DOHH2 (cell line): ENCODE data around the gene NCBP2.

ENCODE experiments used
- H3F3A ChIP-seq: fragments of 200-600 bp; sonication (generic), shearing (Covaris generic); 2 replicates; pipeline ENCODE4 v1.6.0; 2016; ENCODE audit warnings: antibody characterized with exemption, mild to moderate bottlenecking; ENCODE audit not compliant: control insufficient read depth, insufficient read depth
- H3K27ac ChIP-seq: fragments of 200-600 bp; sonication (generic); 2 replicates; pipeline ENCODE4 v1.5.1; 2014; ENCODE audit warnings: low read depth, mild to moderate bottlenecking, low read length, moderate library complexity
- H3K27me3 ChIP-seq: fragments of 200-600 bp; sonication (generic); 2 replicates; pipeline ENCODE4 v1.6.1; 2014; ENCODE audit warnings: mild to moderate bottlenecking, low read length, mixed read lengths; ENCODE audit not compliant: control insufficient read depth
- H3K36me3 ChIP-seq: fragments of 200-600 bp; sonication (generic); 2 replicates; pipeline ENCODE4 v1.6.1; 2014; ENCODE audit warnings: mild to moderate bottlenecking, low read length, moderate library complexity, mixed read lengths; ENCODE audit not compliant: control insufficient read depth
- H3K4me1 ChIP-seq: fragments of 200-600 bp; sonication (generic); 2 replicates; pipeline ENCODE4 v1.6.1; 2014; ENCODE audit warnings: mild to moderate bottlenecking, low read length, mixed read lengths; ENCODE audit not compliant: control insufficient read depth
- H3K4me2 ChIP-seq: fragments of 200-600 bp; sonication (generic); 2 replicates; pipeline ENCODE4 v1.6.0; 2014; ENCODE audit warnings: mild to moderate bottlenecking, low read length, moderate library complexity
- H3K4me3 ChIP-seq: fragments of 200-600 bp; sonication (generic); 2 replicates; pipeline ENCODE4 v1.5.1; 2014; ENCODE audit warnings: mild to moderate bottlenecking, low read length, mixed read lengths
- H3K79me2 ChIP-seq: fragments of 200-600 bp; sonication (generic); 2 replicates; pipeline ENCODE4 v1.6.1; 2014; ENCODE audit warnings: mild to moderate bottlenecking, low read length, mixed read lengths; ENCODE audit not compliant: control insufficient read depth
- H3K9me2 ChIP-seq: fragments of 200-600 bp; sonication (generic); replicated peaks from 2 replicates; pipeline ENCODE4 v1.6.1; 2014; ENCODE audit warnings: mild to moderate bottlenecking, low read length, mixed read lengths; ENCODE audit not compliant: control insufficient read depth
- H3K9me3 ChIP-seq: fragments of 200-600 bp; sonication (generic); 2 replicates; pipeline ENCODE4 v1.6.1; 2014; ENCODE audit warnings: antibody characterized with exemption, low read length, mixed read lengths; ENCODE audit not compliant: control insufficient read depth, insufficient read depth
- H4K20me1 ChIP-seq: fragments of 200-600 bp; sonication (generic); 2 replicates; pipeline ENCODE4 v1.6.0; 2014; ENCODE audit warnings: low read depth, mild to moderate bottlenecking, antibody characterized with exemption, low read length, moderate library complexity; ENCODE audit not compliant: control insufficient read depth, insufficient read depth
- EZH2phosphoT487 ChIP-seq: fragments of 200-600 bp; sonication (generic); IDR thresholded peaks from 2 replicates; pipeline ENCODE4 v1.6.1; 2017; ENCODE audit warnings: borderline replicate concordance, mild to moderate bottlenecking, antibody characterized with exemption, low read length, moderate library complexity, mixed read lengths
- TF ChIP-seq, protein P1 (sequence below): fragments of 200-600 bp; sonication (generic); IDR thresholded peaks from one replicate; pipeline ENCODE4 v1.5.1; 2014; ENCODE audit warnings: antibody characterized with exemption, mild to moderate bottlenecking, low read depth, low read length; ENCODE audit not compliant: poor library complexity, severe bottlenecking

Gene NCBP2

DNA sequence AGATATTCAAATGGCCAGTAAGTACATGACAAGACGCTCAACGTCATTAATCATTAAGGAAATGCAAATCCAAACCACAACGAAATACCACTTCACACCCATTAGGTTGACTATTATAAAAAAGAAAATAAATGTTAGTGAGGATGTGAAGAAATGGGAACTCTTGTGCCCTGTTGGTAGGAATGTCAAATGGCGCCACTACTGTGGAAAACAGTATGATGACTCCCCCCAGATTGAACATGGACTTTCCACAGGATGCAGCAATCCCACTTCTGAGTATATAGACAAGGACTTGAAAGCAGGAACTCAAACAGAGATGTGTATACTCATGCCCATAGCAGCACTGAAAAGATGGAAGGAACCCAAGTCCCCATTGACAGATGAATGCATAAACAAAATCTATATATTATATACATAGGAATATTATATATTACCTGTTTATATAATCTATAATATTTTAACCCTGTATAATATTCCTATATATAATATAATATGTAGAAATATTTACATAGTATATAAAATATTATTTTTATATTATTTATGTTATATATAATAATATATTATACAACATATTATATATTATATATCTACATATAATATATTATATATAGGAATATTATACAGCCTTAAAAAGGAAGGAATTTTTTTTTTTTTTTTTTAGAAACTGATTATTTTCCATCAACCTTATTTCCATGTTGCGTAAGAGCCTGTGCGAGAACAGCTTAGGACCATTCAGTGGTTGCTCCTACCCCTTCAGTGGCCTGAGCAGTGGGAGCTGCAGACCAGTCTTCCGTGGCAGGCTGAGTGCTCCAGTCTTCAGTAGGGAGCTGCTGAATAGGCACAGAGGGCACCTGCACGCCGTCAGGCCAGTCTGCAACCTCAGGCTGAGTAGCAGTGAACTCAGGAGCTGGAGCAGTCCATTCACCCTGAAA, 43.9 kb upstream of the NCBP2 start:
- H4K20me1 ChIP-seq: no peaks in the 10 kb centered on the region
- H3K4me3 ChIP-seq: no peak overlapping the region
- H3K27ac ChIP-seq: no peak overlapping the region
- TF ChIP-seq EZH2phosphoT487: no peak
- TF ChIP-seq, protein P1, sequence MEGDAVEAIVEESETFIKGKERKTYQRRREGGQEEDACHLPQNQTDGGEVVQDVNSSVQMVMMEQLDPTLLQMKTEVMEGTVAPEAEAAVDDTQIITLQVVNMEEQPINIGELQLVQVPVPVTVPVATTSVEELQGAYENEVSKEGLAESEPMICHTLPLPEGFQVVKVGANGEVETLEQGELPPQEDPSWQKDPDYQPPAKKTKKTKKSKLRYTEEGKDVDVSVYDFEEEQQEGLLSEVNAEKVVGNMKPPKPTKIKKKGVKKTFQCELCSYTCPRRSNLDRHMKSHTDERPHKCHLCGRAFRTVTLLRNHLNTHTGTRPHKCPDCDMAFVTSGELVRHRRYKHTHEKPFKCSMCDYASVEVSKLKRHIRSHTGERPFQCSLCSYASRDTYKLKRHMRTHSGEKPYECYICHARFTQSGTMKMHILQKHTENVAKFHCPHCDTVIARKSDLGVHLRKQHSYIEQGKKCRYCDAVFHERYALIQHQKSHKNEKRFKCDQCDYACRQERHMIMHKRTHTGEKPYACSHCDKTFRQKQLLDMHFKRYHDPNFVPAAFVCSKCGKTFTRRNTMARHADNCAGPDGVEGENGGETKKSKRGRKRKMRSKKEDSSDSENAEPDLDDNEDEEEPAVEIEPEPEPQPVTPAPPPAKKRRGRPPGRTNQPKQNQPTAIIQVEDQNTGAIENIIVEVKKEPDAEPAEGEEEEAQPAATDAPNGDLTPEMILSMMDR: no peak
- no peaks in the 10 kb centered on the region for H3K79me2 ChIP-seq
- peaks cover 6% of the 10 kb centered on the region for H3K27me3 ChIP-seq
- no peaks in the 10 kb centered on the region for H3K36me3 ChIP-seq
- H3K9me3 ChIP-seq: 0 out of 2 replicates have a peak, but pooled peaks cover 3% of the 10 kb centered on the region
- no peaks in the 10 kb centered on the region for H3F3A ChIP-seq
- H3K4me1 ChIP-seq: no peaks in the 10 kb centered on the region
- no peaks in the 10 kb centered on the region for H3K9me2 ChIP-seq
- H3K4me2 ChIP-seq: no peak overlapping the region

DNA sequence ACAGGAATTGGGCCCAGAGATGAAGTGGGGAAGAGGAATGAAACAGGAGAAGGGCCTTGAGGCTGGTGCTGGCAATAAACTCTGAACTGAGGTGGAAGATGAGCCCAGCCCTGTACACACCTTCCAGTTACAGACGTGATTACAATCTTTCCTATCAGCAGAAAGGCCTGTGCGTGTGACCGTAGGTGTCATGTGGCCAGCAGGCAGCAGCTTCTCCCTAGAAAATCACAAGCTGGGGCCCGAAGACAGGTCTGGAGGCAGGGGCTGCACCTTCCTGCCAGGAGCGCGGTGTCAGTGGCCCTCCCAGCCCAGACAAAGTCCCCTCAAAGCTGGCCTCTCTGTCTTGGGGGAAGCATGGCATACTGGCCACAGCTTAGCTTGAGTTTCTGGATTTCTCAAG, 43.0 kb upstream of the NCBP2 start:
- Histone ChIP-seq H3K4me1 (no peaks in the 10 kb centered on the region), H3K36me3 (no peaks in the 10 kb centered on the region), H3K4me2 (no peak overlapping the region), H3K9me2 (no peaks in the 10 kb centered on the region), H3K4me3 (no peak overlapping the region), H3K27me3 (peaks cover 6% of the 10 kb centered on the region), H3F3A (no peaks in the 10 kb centered on the region), H3K27ac (no peak overlapping the region), H3K9me3 (0 out of 2 replicates have a peak, but pooled peaks cover 3% of the 10 kb centered on the region), H4K20me1 (no peaks in the 10 kb centered on the region), H3K79me2 (no peaks in the 10 kb centered on the region)
- TF ChIP-seq, protein P1: no peak
- no peak for TF ChIP-seq EZH2phosphoT487

DNA sequence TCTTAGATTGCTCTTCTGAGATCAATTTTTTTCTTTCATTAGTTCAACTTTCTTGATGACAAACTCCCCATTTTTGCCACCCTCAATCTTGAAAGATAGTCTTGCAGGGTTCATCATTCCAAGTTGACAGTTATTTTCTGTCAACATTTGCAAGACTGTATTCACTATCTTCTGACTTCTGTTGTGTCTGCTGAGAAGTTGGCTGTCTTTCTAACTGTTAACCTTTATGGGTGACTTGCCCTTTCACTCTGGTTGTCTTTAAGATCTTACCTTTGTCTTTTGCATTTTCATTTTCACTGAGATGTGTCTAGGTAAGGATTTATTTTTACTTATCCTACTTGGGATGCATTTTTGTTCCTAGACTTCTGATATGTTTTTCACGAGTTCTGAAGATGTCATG, 40.9 kb upstream of the NCBP2 start:
- no peak overlapping the region for H3K27ac ChIP-seq
- TF ChIP-seq, protein P1: no peak
- TF ChIP-seq EZH2phosphoT487: no peak

More for the DNA sequence above, 40.9 kb upstream of the NCBP2 start:
- H3K79me2 ChIP-seq: no peaks in the 10 kb centered on the region
- no peaks in the 10 kb centered on the region for H3K9me2 ChIP-seq
- H3F3A ChIP-seq: no peaks in the 10 kb centered on the region
- H3K9me3 ChIP-seq: 0 out of 2 replicates have a peak, but pooled peaks cover 3% of the 10 kb centered on the region
- no peaks in the 10 kb centered on the region for H3K4me1 ChIP-seq
- no peak overlapping the region for H3K4me2 ChIP-seq
- no peaks in the 10 kb centered on the region for H3K27me3 ChIP-seq
- H4K20me1 ChIP-seq: no peaks in the 10 kb centered on the region
- no peaks in the 10 kb centered on the region for H3K36me3 ChIP-seq
- H3K4me3 ChIP-seq: no peak overlapping the region
